Measurements from ENCODE around the gene MND1.
"Not testable (repeated sequence)": the region's sequence is repeated elsewhere in the genome, so short reads cannot be mapped to it uniquely, and the experiment has no call there.

The MND1 gene

GRCh38 chr4:153408932-153409331 is 64.4 kb downstream of the MND1 start:
- Histone ChIP-seq H3K4me3 (ENCODE audit: low read length) (no peak overlapping the region), H3K36me3 (ENCODE audit: control insufficient read depth, low read depth, low read length) (no peaks in the 10 kb centered on the region), H3K27ac (ENCODE audit: low read length) (no peak overlapping the region), H3K27me3 (ENCODE audit: control insufficient read depth, insufficient read depth, low read length) (no peaks in the 10 kb centered on the region), H3K9ac (ENCODE audit: low read length) (no peak overlapping the region), H3K9me3 (ENCODE audit: control insufficient read depth, low read depth, low read length) (peaks cover 3% of the 10 kb centered on the region), H3K4me1 (ENCODE audit: control insufficient read depth, low read depth, low read length) (no peaks in the 10 kb centered on the region)

- Histone ChIP-seq H3K4me1 (ENCODE audit: control insufficient read depth, low read depth, low read length) (no peaks in the 10 kb centered on the region), H3K9me3 (ENCODE audit: control insufficient read depth, low read depth, low read length) (peaks cover 3% of the 10 kb centered on the region), H3K27me3 (ENCODE audit: control insufficient read depth, insufficient read depth, low read length) (no peaks in the 10 kb centered on the region), H3K9ac (ENCODE audit: low read length) (no peak overlapping the region), H3K4me3 (ENCODE audit: low read length) (no peak overlapping the region), H3K27ac (ENCODE audit: low read length) (no peak overlapping the region), H3K36me3 (ENCODE audit: control insufficient read depth, low read depth, low read length) (no peaks in the 10 kb centered on the region)
These were observed 64.9 kb downstream of the MND1 start for GRCh38 chr4:153409412-153409811.

- Histone ChIP-seq H3K9me3 (ENCODE audit: control insufficient read depth, low read depth, low read length) (peaks cover 3% of the 10 kb centered on the region), H3K4me1 (ENCODE audit: control insufficient read depth, low read depth, low read length) (no peaks in the 10 kb centered on the region), H3K4me3 (ENCODE audit: low read length) (no peak overlapping the region), H3K36me3 (ENCODE audit: control insufficient read depth, low read depth, low read length) (no peaks in the 10 kb centered on the region), H3K27ac (ENCODE audit: low read length) (no peak overlapping the region), H3K27me3 (ENCODE audit: control insufficient read depth, insufficient read depth, low read length) (no peaks in the 10 kb centered on the region), H3K9ac (ENCODE audit: low read length) (no peak overlapping the region)
These were observed 65.5 kb downstream of the MND1 start for GRCh38 chr4:153409924-153410501.

- Histone ChIP-seq H3K27me3 (ENCODE audit: control insufficient read depth, insufficient read depth, low read length) (no peaks in the 10 kb centered on the region), H3K4me1 (ENCODE audit: control insufficient read depth, low read depth, low read length) (no peaks in the 10 kb centered on the region), H3K9me3 (ENCODE audit: control insufficient read depth, low read depth, low read length) (no peaks in the 10 kb centered on the region), H3K9ac (ENCODE audit: low read length) (no peak overlapping the region), H3K27ac (ENCODE audit: low read length) (no peak overlapping the region), H3K4me3 (ENCODE audit: low read length) (no peak overlapping the region), H3K36me3 (ENCODE audit: control insufficient read depth, low read depth, low read length) (no peaks in the 10 kb centered on the region)
These were observed 69.4 kb downstream of the MND1 start for GRCh38 chr4:153413842-153414241.

GRCh38 chr4:153416456-153416855 is 72.0 kb downstream of the MND1 start:
- not testable (repeated sequence) for H3K9ac ChIP-seq (ENCODE audit: low read length); H3K36me3 ChIP-seq (ENCODE audit: control insufficient read depth, low read depth, low read length); H3K9me3 ChIP-seq (ENCODE audit: control insufficient read depth, low read depth, low read length)

GRCh38 chr4:153418121-153418520 is 73.6 kb downstream of the MND1 start:
- H3K9ac ChIP-seq (ENCODE audit: low read length), result no peak overlapping the region
- H3K27ac ChIP-seq (ENCODE audit: low read length), result peak overlapping the region; percentile 2
- no peaks in the 10 kb centered on the region for H3K36me3 ChIP-seq (ENCODE audit: control insufficient read depth, low read depth, low read length)

More at GRCh38 chr4:153416456-153416855, 72.0 kb downstream of the MND1 start:
- H3K27me3 ChIP-seq (ENCODE audit: control insufficient read depth, insufficient read depth, low read length); H3K4me3 ChIP-seq (ENCODE audit: low read length); H3K27ac ChIP-seq (ENCODE audit: low read length); H3K4me1 ChIP-seq (ENCODE audit: control insufficient read depth, low read depth, low read length): not testable (repeated sequence)

GRCh38 chr4:153418558-153418957 is 74.1 kb downstream of the MND1 start:
- Histone ChIP-seq H3K27me3 (ENCODE audit: control insufficient read depth, insufficient read depth, low read length) (no peaks in the 10 kb centered on the region), H3K4me3 (ENCODE audit: low read length) (no peak overlapping the region), H3K27ac (ENCODE audit: low read length) (peak overlapping the region; percentile 2), H3K4me1 (ENCODE audit: control insufficient read depth, low read depth, low read length) (no peaks in the 10 kb centered on the region), H3K9me3 (ENCODE audit: control insufficient read depth, low read depth, low read length) (no peaks in the 10 kb centered on the region), H3K9ac (ENCODE audit: low read length) (no peak overlapping the region), H3K36me3 (ENCODE audit: control insufficient read depth, low read depth, low read length) (no peaks in the 10 kb centered on the region)

More at GRCh38 chr4:153418121-153418520, 73.6 kb downstream of the MND1 start:
- Histone ChIP-seq H3K4me3 (ENCODE audit: low read length) (no peak overlapping the region), H3K27me3 (ENCODE audit: control insufficient read depth, insufficient read depth, low read length) (no peaks in the 10 kb centered on the region), H3K4me1 (ENCODE audit: control insufficient read depth, low read depth, low read length) (no peaks in the 10 kb centered on the region), H3K9me3 (ENCODE audit: control insufficient read depth, low read depth, low read length) (no peaks in the 10 kb centered on the region)

- H3K27me3 ChIP-seq (ENCODE audit: control insufficient read depth, insufficient read depth, low read length), result no peaks in the 10 kb centered on the region
- H3K36me3 ChIP-seq (ENCODE audit: control insufficient read depth, low read depth, low read length), result no peaks in the 10 kb centered on the region
- H3K9ac ChIP-seq (ENCODE audit: low read length), result no peak overlapping the region
- H3K27ac ChIP-seq (ENCODE audit: low read length), result no peak overlapping the region
- H3K9me3 ChIP-seq (ENCODE audit: control insufficient read depth, low read depth, low read length), result no peaks in the 10 kb centered on the region
- H3K4me3 ChIP-seq (ENCODE audit: low read length), result no peak overlapping the region
- H3K4me1 ChIP-seq (ENCODE audit: control insufficient read depth, low read depth, low read length), result no peaks in the 10 kb centered on the region
These were observed 74.5 kb downstream of the MND1 start for GRCh38 chr4:153419029-153419428.

GRCh38 chr4:153419673-153420278 is 75.3 kb downstream of the MND1 start:
- H3K27me3 ChIP-seq (ENCODE audit: control insufficient read depth, insufficient read depth, low read length), result no peaks in the 10 kb centered on the region

GRCh38 chr4:153420361-153420760 is 75.9 kb downstream of the MND1 start:
- Histone ChIP-seq H3K9me3 (ENCODE audit: control insufficient read depth, low read depth, low read length) (no peaks in the 10 kb centered on the region), H3K27me3 (ENCODE audit: control insufficient read depth, insufficient read depth, low read length) (no peaks in the 10 kb centered on the region)

More at GRCh38 chr4:153419673-153420278, 75.3 kb downstream of the MND1 start:
- Histone ChIP-seq H3K9ac (ENCODE audit: low read length) (no peak overlapping the region), H3K36me3 (ENCODE audit: control insufficient read depth, low read depth, low read length) (no peaks in the 10 kb centered on the region), H3K27ac (ENCODE audit: low read length) (no peak overlapping the region), H3K4me1 (ENCODE audit: control insufficient read depth, low read depth, low read length) (no peaks in the 10 kb centered on the region), H3K9me3 (ENCODE audit: control insufficient read depth, low read depth, low read length) (no peaks in the 10 kb centered on the region), H3K4me3 (ENCODE audit: low read length) (no peak overlapping the region)

GRCh38 chr4:153421941-153422340 is 77.5 kb downstream of the MND1 start:
- Histone ChIP-seq H3K27ac (ENCODE audit: low read length) (no peak overlapping the region), H3K4me1 (ENCODE audit: control insufficient read depth, low read depth, low read length) (no peaks in the 10 kb centered on the region)

More at GRCh38 chr4:153420361-153420760, 75.9 kb downstream of the MND1 start:
- no peak overlapping the region for H3K27ac ChIP-seq (ENCODE audit: low read length)
- H3K9ac ChIP-seq (ENCODE audit: low read length), result no peak overlapping the region
- no peak overlapping the region for H3K4me3 ChIP-seq (ENCODE audit: low read length)
- H3K4me1 ChIP-seq (ENCODE audit: control insufficient read depth, low read depth, low read length), result no peaks in the 10 kb centered on the region
- no peaks in the 10 kb centered on the region for H3K36me3 ChIP-seq (ENCODE audit: control insufficient read depth, low read depth, low read length)

More at GRCh38 chr4:153421941-153422340, 77.5 kb downstream of the MND1 start:
- H3K27me3 ChIP-seq (ENCODE audit: control insufficient read depth, insufficient read depth, low read length), result no peaks in the 10 kb centered on the region
- no peak overlapping the region for H3K9ac ChIP-seq (ENCODE audit: low read length)
- H3K4me3 ChIP-seq (ENCODE audit: low read length), result no peak overlapping the region
- no peaks in the 10 kb centered on the region for H3K9me3 ChIP-seq (ENCODE audit: control insufficient read depth, low read depth, low read length)
- H3K36me3 ChIP-seq (ENCODE audit: control insufficient read depth, low read depth, low read length), result no peaks in the 10 kb centered on the region
